NK-92 treated with Interleukin-12 subunit alpha and Interleukin-12 subunit beta, amount 100 ng/mL, for 24 hours (cell line): ENCODE results near the gene KCNAB3.
A peak's percentile ranks its signal among the peaks of the same experiment; 100 is the strongest.

Experiments used
- DNase-seq: peaks from one replicate; lab custom pipeline; 2025; lab: John Stamatoyannopoulos, UW

KCNAB3 gene

DNA sequence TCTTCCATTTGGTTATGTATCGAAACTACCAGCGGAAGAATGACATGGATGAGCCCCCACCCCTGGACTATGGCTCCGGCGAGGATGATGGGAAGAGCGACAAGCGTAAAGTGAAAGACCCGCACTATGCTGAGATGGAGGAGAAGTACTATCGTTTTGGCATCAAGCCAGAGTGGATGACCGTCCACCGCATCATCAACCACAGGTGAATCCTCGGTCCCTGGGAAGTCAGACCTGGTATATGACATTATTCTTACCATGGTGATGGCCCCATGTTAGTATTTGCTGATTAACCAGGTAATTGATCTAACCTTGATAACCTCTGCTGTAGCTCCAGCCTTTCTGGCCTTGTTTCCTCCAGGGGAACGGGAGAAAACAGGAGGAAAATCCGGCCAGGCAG lies 32.6 kb downstream of the KCNAB3 start:
- DNase-seq = no peak

- DNase-seq = no peak
Measured at GRCh38 chr17:7894866-7895265, 34.8 kb downstream of the KCNAB3 start.

- no peak for DNase-seq
Measured at GRCh38 chr17:7894226-7894625, 35.4 kb downstream of the KCNAB3 start.

- DNase-seq = no peak
Measured at GRCh38 chr17:7893187-7893880, 36.3 kb downstream of the KCNAB3 start.

GRCh38 chr17:7889166-7889955 lies 40.3 kb downstream of the KCNAB3 start:
- DNase-seq = no peak

- no peak for DNase-seq
Measured at GRCh38 chr17:7888184-7888920, 41.3 kb downstream of the KCNAB3 start, which contains the start of gene CHD3. Gene CHD3, plus strand, starts transcription at chr17:7888789. Its CDS starts 212 bp downstream, at chr17:7889001.

GRCh38 chr17:7887482-7888183 lies 42.0 kb downstream of the KCNAB3 start:
- DNase-seq = peak; percentile 60

DNA sequence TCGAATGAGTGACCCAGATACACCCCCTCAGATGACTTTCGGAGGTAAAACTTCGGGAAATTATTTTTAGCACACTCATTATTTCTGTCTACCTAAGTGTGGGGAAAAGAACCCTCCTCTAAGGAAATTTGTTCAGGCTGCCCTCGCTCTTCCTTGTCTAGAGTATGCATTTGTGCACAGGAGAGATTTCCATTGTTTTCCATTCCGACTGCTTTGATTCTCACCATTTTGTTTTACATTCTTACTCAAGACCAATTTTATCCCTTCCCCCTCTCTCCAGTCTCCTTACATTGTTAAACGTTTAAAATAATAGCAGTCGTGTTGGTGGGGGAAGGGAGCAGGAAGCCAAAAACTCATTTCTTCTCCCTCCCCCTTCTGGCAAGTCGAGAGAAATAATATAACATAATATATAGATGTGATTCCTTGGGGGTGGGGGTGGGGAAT lies 42.6 kb downstream of the KCNAB3 start:
- DNase-seq = no peak

DNA sequence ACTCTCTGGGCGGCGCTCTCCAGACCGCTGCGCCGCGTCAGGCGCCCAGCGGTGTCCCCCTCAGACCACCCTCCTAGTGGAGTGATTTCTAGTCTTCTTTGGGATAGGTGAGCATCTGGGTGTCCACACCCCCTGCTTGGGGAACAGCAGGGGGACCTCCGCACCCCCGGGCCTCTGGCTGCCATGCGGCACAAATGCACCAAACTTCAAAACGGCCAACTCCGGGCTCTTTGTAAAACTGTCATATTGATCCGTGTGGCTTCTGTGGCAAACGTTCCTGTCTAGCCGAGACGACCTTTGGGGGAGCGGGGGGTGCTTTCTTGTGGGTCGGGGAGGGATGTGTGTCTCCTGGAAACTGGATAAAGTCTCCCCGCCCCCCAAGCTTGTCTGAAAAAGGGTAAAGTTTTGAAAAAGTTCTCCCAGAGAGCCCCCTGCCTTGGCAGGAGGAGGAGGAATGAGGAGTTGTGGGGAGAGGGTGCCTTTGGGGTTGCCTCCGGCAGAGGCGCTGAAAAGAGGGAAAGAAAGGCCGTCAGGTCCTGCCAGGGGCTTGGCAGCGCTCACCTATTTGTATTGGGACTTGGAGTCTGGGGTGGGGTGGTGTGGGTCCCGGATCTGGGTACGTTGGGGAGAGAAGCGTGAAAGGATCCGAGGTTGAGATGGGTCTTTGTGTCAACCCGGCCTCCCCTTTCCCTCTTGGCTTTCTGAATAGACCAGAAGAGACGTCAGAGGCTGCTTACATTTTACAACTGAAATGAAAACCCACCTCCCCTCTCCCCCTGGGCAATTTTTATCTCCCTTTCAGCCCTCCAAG lies 43.2 kb downstream of the KCNAB3 start:
- DNase-seq = peak; percentile 17

- DNase-seq = peak; percentile 67
Measured at GRCh38 chr17:7885367-7886226, 44.1 kb downstream of the KCNAB3 start.

DNA sequence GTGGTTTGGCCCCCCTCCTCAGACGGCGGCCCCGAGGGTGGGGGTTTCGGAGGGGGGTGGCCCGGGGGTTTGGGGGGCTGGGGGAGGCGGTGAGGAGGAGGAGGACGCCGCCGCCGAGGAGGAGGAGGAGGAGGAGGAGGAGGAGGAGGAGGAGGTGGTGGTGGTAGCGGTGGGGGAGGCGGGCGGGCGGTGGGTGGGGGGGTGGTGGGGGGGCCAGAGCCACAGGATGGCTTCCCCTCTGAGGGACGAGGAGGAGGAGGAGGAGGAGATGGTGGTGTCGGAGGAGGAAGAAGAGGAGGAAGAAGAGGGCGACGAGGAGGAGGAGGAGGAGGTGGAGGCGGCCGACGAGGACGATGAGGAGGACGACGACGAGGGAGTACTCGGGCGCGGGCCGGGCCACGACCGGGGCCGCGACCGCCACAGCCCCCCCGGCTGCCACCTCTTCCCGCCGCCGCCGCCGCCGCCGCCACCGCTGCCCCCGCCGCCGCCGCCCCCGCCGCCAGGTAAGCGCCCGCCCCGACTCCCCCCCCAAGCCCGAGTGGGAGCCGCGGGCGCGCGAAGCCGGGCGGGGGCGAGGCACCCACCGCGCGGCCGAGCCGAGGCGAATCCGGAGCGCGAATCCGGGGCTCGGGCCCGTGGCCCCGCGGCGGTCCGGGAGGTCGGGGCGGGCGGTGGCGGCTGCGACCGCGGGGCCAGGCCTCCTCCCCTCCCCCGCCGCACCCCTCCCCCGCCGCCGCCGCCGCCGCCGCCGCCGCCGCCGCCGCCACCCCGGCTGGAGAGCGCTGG lies 44.9 kb downstream of the KCNAB3 start:
- no peak for DNase-seq

GRCh38 chr17:7883781-7884386 lies 45.8 kb downstream of the KCNAB3 start:
- no peak for DNase-seq

DNA sequence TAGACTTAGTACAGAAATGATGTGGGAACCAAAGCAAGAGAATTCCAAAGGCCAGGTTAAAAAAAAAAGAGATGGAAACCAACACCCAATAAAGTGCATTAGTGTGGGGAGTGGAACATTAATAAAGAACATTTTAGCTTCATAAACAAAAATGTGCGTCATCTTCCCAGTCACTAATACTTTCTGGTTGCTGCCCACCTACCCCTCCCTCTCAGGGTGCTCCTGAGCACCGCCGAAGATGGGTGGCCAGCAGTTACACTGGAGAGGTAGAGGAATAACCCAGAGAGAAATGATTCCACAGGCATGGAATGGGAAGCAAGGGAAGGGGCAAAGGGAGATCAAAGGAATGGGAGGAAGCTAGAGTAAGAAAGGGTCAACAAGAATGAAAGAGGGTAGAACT lies 47.0 kb downstream of the KCNAB3 start:
- DNase-seq = no peak

GRCh38 chr17:7882068-7882467 lies 47.6 kb downstream of the KCNAB3 start:
- DNase-seq = no peak

- no peak for DNase-seq
Measured at GRCh38 chr17:7881276-7882054, 48.2 kb downstream of the KCNAB3 start.

GRCh38 chr17:7880076-7880868 lies 49.4 kb downstream of the KCNAB3 start:
- no peak for DNase-seq

DNA sequence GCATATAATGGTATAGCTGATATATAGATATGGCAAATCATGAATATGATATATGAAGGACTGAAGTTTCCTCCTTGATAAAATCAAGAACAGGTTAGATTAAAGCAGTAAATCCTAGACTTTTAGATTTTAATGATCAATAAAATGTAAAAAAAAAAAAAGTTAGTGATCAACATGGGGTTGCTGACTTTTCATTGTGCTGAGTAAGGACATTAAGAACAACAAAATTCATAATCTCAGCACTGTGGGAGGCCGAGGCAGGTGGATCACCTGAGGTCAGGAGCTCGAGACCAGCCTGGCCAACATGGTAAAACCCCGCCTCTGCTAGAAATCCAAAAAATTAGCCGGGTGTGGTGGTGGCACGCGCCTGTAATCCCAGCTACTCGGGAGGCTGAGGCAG lies 51.4 kb downstream of the KCNAB3 start:
- DNase-seq = no peak
